ENCODE results near the gene SWAP70. TPM values are rescaled to one million over a fixed set of nuclear protein-coding genes. Genes with fewer than 3 reads are reported as not detected.

SWAP70 gene
- total and polyA plus RNA-seq, 2 of the 8 experiments (the other 6 are each of a cell fraction or from before 2014, with no cell fraction given): 14.8 to 37.5 TPM

DNA sequence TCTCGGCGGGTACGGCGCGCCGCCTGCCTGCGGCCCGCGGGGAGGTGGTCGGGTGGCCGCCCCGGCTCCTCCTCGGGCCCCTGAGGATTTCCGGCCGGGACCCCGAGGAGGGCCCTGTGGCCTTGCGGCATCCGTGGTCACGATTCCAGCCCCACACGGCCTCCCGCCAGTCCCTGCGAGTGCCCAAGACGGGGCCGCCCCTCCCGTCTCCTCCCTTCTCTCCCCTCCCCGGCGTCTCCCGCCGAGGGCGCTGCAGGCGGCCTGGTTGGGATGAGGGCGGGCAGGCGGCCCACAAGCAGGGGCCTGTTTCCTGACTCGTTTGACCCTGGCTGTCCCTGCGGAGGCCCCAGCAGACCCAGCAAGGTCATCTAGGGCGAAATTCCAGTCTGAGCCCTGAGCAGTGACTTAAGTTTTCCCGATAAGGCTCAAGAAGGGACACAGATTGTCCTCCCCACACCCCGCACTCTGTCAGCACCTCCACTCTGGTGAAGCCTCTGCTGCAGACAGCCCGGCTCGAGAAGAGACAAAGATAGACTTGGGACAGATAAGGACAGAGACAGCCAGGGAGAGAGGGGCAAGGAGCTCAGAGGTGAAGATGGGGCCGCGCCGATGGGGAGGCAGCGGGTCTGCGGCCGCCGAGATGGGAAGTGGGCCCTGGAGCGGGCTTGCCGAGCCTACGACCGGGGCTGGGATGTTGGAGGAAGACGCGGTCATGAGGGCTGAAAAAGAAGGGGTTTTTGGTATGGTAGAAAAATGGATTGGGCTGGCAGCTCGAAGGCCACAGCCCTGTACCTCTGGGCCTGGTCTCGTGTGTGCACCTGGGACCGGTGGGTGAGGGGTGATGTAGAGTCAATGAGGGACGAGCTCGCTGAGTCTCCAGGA, 95.0 kb downstream of the SWAP70 start (continued):
- TF ChIP-seq EP300 (IDR thresholded peaks at IDR 0.05; ENCODE audit: borderline replicate concordance in 1 of 2, low read depth in 2 of 2, low read length in 2 of 2) (no peak), CHD2 (IDR thresholded peaks at IDR 0.05; ENCODE audit: low read length) (no peak)
